Lung (tissue), 12 donors: ENCODE data around the gene SLC52A3. TPM values are rescaled to one million over a fixed set of nuclear protein-coding genes. Genes with fewer than 3 reads are reported as not detected.

Experiments
- ATAC-seq: fragments of 200-7000 bp; cut with Tn5 transposase; one replicate; pipeline ENCODE4 v1.9.1; 2020; ENCODE audit warnings: moderate number of reproducible peaks; ENCODE audit not compliant: insufficient read depth, low FRiP score
- DNase-seq, 3 donors: peaks; one replicate each; pipeline ENCODE4 v3.0.0-alpha.2; 2013 to 2017
- H3K27ac ChIP-seq, 2 donors: one replicate each; pipeline ENCODE4 v1.5.1; 2013; ENCODE audit warnings: mild to moderate bottlenecking in 2 of 2, moderate library complexity in 2 of 2, control low read depth in 1 of 2, inconsistent platforms in 1 of 2, low read depth in 1 of 2, low read length in 1 of 2
- H3K27me3 ChIP-seq, 3 donors: one replicate each; pipeline ENCODE4 v1.5.1; 2013; ENCODE audit warnings: low read length in 2 of 3; ENCODE audit not compliant: control insufficient read depth in 3 of 3, insufficient read depth in 3 of 3
- H3K36me3 ChIP-seq, 4 donors: one replicate each; pipeline ENCODE4 v1.5.1; 2013; ENCODE audit warnings: low read length in 4 of 4, mild to moderate bottlenecking in 1 of 4, moderate library complexity in 1 of 4; ENCODE audit not compliant: control insufficient read depth in 4 of 4, insufficient read depth in 4 of 4
- H3K4me1 ChIP-seq, 5 donors: one replicate each; pipeline ENCODE4 v1.5.1; 2013; ENCODE audit warnings: low read length in 5 of 5, mild to moderate bottlenecking in 2 of 5, moderate library complexity in 1 of 5; ENCODE audit not compliant: control insufficient read depth in 5 of 5, insufficient read depth in 5 of 5
- H3K4me3 ChIP-seq: one replicate; pipeline ENCODE4 v1.5.1; 2013; ENCODE audit warnings: mild to moderate bottlenecking, control low read depth, moderate library complexity
- H3K9ac ChIP-seq, 2 donors: one replicate each; pipeline ENCODE4 v1.5.1; 2013; ENCODE audit warnings: low read length in 2 of 2, control low read depth in 1 of 2; ENCODE audit not compliant: insufficient read depth in 1 of 2
- H3K9me3 ChIP-seq, 4 donors: one replicate each; pipeline ENCODE4 v1.5.1; 2013; ENCODE audit warnings: low read length in 3 of 4, mild to moderate bottlenecking in 1 of 4, moderate library complexity in 1 of 4; ENCODE audit not compliant: control insufficient read depth in 4 of 4, insufficient read depth in 3 of 4
- CTCF ChIP-seq: IDR thresholded peaks from 2 replicates; pipeline ENCODE4 v1.5.1; 2012; ENCODE audit warnings: mild to moderate bottlenecking; ENCODE audit errors: control extremely low read depth, extremely low read depth
- WGBS, 2 donors: extraction: QIAGEN DNeasy Blood & Tissue Kit; methylation state at CpG; one replicate each; pipeline ENCODE4 v1.1.7; 2013; 5-methylcytosine and 5-hydroxymethylcytosine counted together
- polyA plus RNA-seq, 2 donors: library from polyadenylated mRNA; stranded (reverse); fragments of 200-250 nt; gene quantifications; one replicate each; pipeline ENCODE4 v1.2.1, GENCODE V29; 2013
- total RNA-seq, 2 donors: library from RNA; depleted of rRNA in 1 of 2; stranded (reverse); fragments of >200 nt in 1 of 2; gene quantifications; one replicate each; pipeline ENCODE4 v1.2.1, GENCODE V29; 2014 to 2021
- donor health status: control.
- donor health status: control.
- donor health status: Bipolar disorder and iron deficiency.
- donor health status: healthy.
- donor health status: DM: yes; HTN: yes; CAD: no.

The SLC52A3 gene
- total and polyA plus RNA-seq, 4 donors = 1.4 to 2.7 (median 1.9) TPM

GRCh38 chr20:731891-732560 is 36.3 kb downstream of the SLC52A3 start:
- ATAC-seq (no peak), DNase-seq (no peak)
- H3K9ac ChIP-seq = no peak overlapping the region
- WGBS, 2 donors = 73 to 82% methylated on average over 8 of the region's 8 CpGs
- no peak for TF ChIP-seq CTCF
- no peak overlapping the region for H3K27ac ChIP-seq
- H3K4me1 ChIP-seq = no peaks in the 10 kb centered on the region
- H3K9me3 ChIP-seq = peaks cover 0 to 5% (median 0%) of the 10 kb centered on the region in 4 donors
- H3K27me3 ChIP-seq = peaks cover 2 to 23% (median 13%) of the 10 kb centered on the region in 3 donors
- H3K4me3 ChIP-seq = no peak overlapping the region
- H3K36me3 ChIP-seq = no peaks in the 10 kb centered on the region

- Histone ChIP-seq H3K9me3 (peaks cover 0 to 6% (median 0%) of the 10 kb centered on the region in 4 donors), H3K27me3 (peaks cover 2 to 41% (median 24%) of the 10 kb centered on the region in 3 donors), H3K4me1 (no peaks in the 10 kb centered on the region), H3K9ac (no peak overlapping the region), H3K4me3 (no peak overlapping the region), H3K27ac (no peak overlapping the region), H3K36me3 (no peaks in the 10 kb centered on the region)
- no peak for DNase-seq
- no peak for ATAC-seq
- WGBS, 2 donors = 89 to 94% methylated on average over 3 of the region's 3 CpGs
- no peak for TF ChIP-seq CTCF
Observed at GRCh38 chr20:730005-730404, 38.3 kb downstream of the SLC52A3 start.

- peak; percentile 46 to 63 (median 56) for DNase-seq
- Histone ChIP-seq H3K27me3 (peaks cover 2 to 45% (median 29%) of the 10 kb centered on the region in 3 donors), H3K9me3 (peaks cover 0 to 6% (median 0%) of the 10 kb centered on the region in 4 donors), H3K36me3 (no peaks in the 10 kb centered on the region), H3K9ac (no peak overlapping the region), H3K27ac (no peak overlapping the region), H3K4me1 (no peaks in the 10 kb centered on the region), H3K4me3 (no peak overlapping the region)
- ATAC-seq = peak; percentile 40
- WGBS, 2 donors = 1 to 3% methylated on average over 48 to 60 of the region's 60 CpGs
- TF ChIP-seq CTCF = peak; percentile 16
Observed at GRCh38 chr20:728256-728944, 39.9 kb downstream of the SLC52A3 start.
